Psoas muscle (tissue), 8 donors: ENCODE measurements around the gene PRR36. TPM values are rescaled to one million over a fixed set of nuclear protein-coding genes. Genes with fewer than 3 reads are reported as not detected.

ENCODE experiments used
- ATAC-seq, 4 donors: fragments of 200-7000 bp; cut with Tn5 transposase; one replicate each; pipeline ENCODE4 v1.9.1; 2020; ENCODE audit warnings: moderate library complexity in 3 of 4, mild to moderate bottlenecking in 2 of 4
- DNase-seq, 2 donors: peaks; one replicate each; pipeline ENCODE4 v3.0.0-alpha.2; 2020
- H3K27ac ChIP-seq: fragments of 200-600 bp; one replicate; pipeline ENCODE4 v1.8.0; 2022
- H3K27me3 ChIP-seq, 3 donors: fragments of 200-600 bp in 1 of 3; one replicate each; pipeline versions ENCODE4 v1.6.1 to v1.8.0; 2013 to 2022; ENCODE audit warnings: low read length in 2 of 3, mild to moderate bottlenecking in 2 of 3, moderate library complexity in 1 of 3; ENCODE audit not compliant: insufficient read depth in 3 of 3
- H3K36me3 ChIP-seq, 2 donors: fragments of 200-600 bp in 1 of 2; one replicate each; pipeline versions ENCODE4 v1.6.1 to v1.8.0; 2013 to 2022; ENCODE audit warnings: low read depth in 1 of 2, mild to moderate bottlenecking in 1 of 2, moderate library complexity in 1 of 2; ENCODE audit not compliant: insufficient read depth in 1 of 2
- H3K4me1 ChIP-seq: fragments of 200-600 bp; one replicate; pipeline ENCODE4 v1.8.0; 2022
- H3K4me3 ChIP-seq: fragments of 200-600 bp; one replicate; pipeline ENCODE4 v1.8.0; 2022; ENCODE audit warnings: mild to moderate bottlenecking
- H3K9me3 ChIP-seq: fragments of 200-600 bp; one replicate; pipeline ENCODE4 v1.8.0; 2022
- CTCF ChIP-seq: fragments of 200-600 bp; IDR thresholded peaks from one replicate; pipeline ENCODE4 v1.8.0; 2022; ENCODE audit warnings: antibody characterized with exemption
- WGBS, 3 donors: extraction: QIAGEN DNeasy Blood & Tissue Kit; methylation state at CpG; one replicate each; pipeline versions ENCODE4 v1.1.6 to v1.1.7; 2013; 5-methylcytosine and 5-hydroxymethylcytosine counted together
- intact Hi-C, 2 donors: fragments of 100-400 bp; cut with DNase I; formaldehyde crosslinking; loops; one replicate each; pipeline versions ENCODE4 v1.11.0 to v1.14.2; 2022
- polyA plus RNA-seq, 3 donors: library from polyadenylated mRNA; stranded (reverse); fragments of 200-250 nt; gene quantifications; one replicate each; pipeline ENCODE4 v1.2.3, GENCODE V29; 2013
- total RNA-seq, 4 donors: library from RNA; stranded (reverse); fragmentation: NEBNext Ultra II Directional in 2 of 4; extraction: Animal tissue kit (Norgen Biotek cat#: 25700) in 2 of 4; gene quantifications; one replicate each; pipeline versions ENCODE4 v1.2.1 to v1.2.4, GENCODE V29; 2021 to 2023
- donor health status: healthy with polysubstance abuse.
- donor health status: DM: no; HTN: no; CAD: no; lungs with moderate emphysema.
- donor health status: Bipolar disorder and iron deficiency.
- donor health status: healthy.
- donor health status: DM: yes; HTN: yes; CAD: no.
- donor health status: DM: no; HTN: no; CAD: no.
- donor health status: DM: no; HTN: no; CAD: no.
- donor health status: DM: yes; HTN: yes; CAD: no.

Gene PRR36
- total and polyA plus RNA-seq, 7 donors, result not detected

- 93 to 95% (median 93%) methylated on average over 6 of the region's 6 CpGs for WGBS, 3 donors
- no peak for ATAC-seq
Observed at GRCh38 chr19:7839476-7839875, 34.7 kb downstream of the PRR36 start.

GRCh38 chr19:7833225-7834099, 40.7 kb downstream of the PRR36 start:
- intact Hi-C loops, result no loop called here
- no peaks in the 10 kb centered on the region for H3K27me3 ChIP-seq
- no peaks in the 10 kb centered on the region for H3K36me3 ChIP-seq
- H3K4me3 ChIP-seq, result no peak overlapping the region
- no peaks in the 10 kb centered on the region for H3K4me1 ChIP-seq
- ATAC-seq (no peak), DNase-seq (peak in 1 of 2 donors; percentile 60)
- H3K9me3 ChIP-seq, result no peaks in the 10 kb centered on the region
- no peak for TF ChIP-seq CTCF
- WGBS, 3 donors, result 63 to 69% (median 68%) methylated on average over 23 of the region's 23 CpGs
- no peak overlapping the region for H3K27ac ChIP-seq

More at GRCh38 chr19:7839476-7839875, 34.7 kb downstream of the PRR36 start:
- Histone ChIP-seq H3K9me3 (no peaks in the 10 kb centered on the region), H3K4me3 (no peak overlapping the region), H3K36me3 (no peaks in the 10 kb centered on the region), H3K4me1 (no peaks in the 10 kb centered on the region), H3K27ac (no peak overlapping the region), H3K27me3 (no peaks in the 10 kb centered on the region)
- DNase-seq, result no peak
- intact Hi-C loops, result no loop called here
- no peak for TF ChIP-seq CTCF

GRCh38 chr19:7832781-7833180, 41.4 kb downstream of the PRR36 start:
- Histone ChIP-seq H3K36me3 (no peaks in the 10 kb centered on the region), H3K4me3 (no peak overlapping the region), H3K27ac (no peak overlapping the region), H3K27me3 (no peaks in the 10 kb centered on the region), H3K9me3 (no peaks in the 10 kb centered on the region), H3K4me1 (no peaks in the 10 kb centered on the region)
- WGBS, 3 donors, result 61 to 70% (median 66%) methylated on average over 12 of the region's 12 CpGs
- no peak for ATAC-seq
- no peak for TF ChIP-seq CTCF
- DNase-seq, result no peak
- intact Hi-C loops, result no loop called here

GRCh38 chr19:7832009-7832408, 42.2 kb downstream of the PRR36 start:
- intact Hi-C loops, result no loop called here
- no peaks in the 10 kb centered on the region for H3K9me3 ChIP-seq
- DNase-seq, result no peak

More at GRCh38 chr19:7832009-7832408, 42.2 kb downstream of the PRR36 start:
- no peak for TF ChIP-seq CTCF
- no peak for ATAC-seq
- Histone ChIP-seq H3K4me3 (no peak overlapping the region), H3K36me3 (no peaks in the 10 kb centered on the region), H3K27me3 (no peaks in the 10 kb centered on the region), H3K4me1 (no peaks in the 10 kb centered on the region), H3K27ac (no peak overlapping the region)
- 82 to 87% (median 86%) methylated on average over 17 of the region's 17 CpGs for WGBS, 3 donors
